ENCODE measurements around the gene IFT43. TPM values are rescaled to one million over a fixed set of nuclear protein-coding genes. Genes with fewer than 3 reads are reported as not detected.
"Not testable (repeated sequence)": the region's sequence is repeated elsewhere in the genome, so short reads cannot be mapped to it uniquely, and the experiment has no call there.

The IFT43 gene
- total RNA-seq, 1 donor from 2014 or later: 29.6 TPM

GRCh38 chr14:75980856-75981255 is 4.7 kb upstream of the IFT43 start:
- DNase-seq (ENCODE audit: low spot score): peak; percentile 51

GRCh38 chr14:75981426-75982265 is 3.9 kb upstream of the IFT43 start, which contains the start of gene TGFB3:
Gene TGFB3 (minus strand): TSS chr14:75981995. CDS start chr14:75980893, 1,102 bp downstream.
- DNase-seq (ENCODE audit: low spot score): peak; percentile 97

- DNase-seq (ENCODE audit: low spot score): peak; percentile 90
These were observed 3.1 kb upstream of the IFT43 start for GRCh38 chr14:75982266-75983018.

GRCh38 chr14:75983019-75983358 is 2.6 kb upstream of the IFT43 start:
- DNase-seq (ENCODE audit: low spot score): no peak

- no peak for DNase-seq (ENCODE audit: low spot score)
These were observed 889 bp upstream of the IFT43 start for GRCh38 chr14:75984674-75985073.

- no peak for DNase-seq (ENCODE audit: low spot score)
These were observed 839 bp downstream of the IFT43 start for GRCh38 chr14:75986439-75986765.

- no peak for DNase-seq (ENCODE audit: low spot score)
These were observed 1.8 kb downstream of the IFT43 start for GRCh38 chr14:75987201-75987970.

- DNase-seq (ENCODE audit: low spot score): peak; percentile 64
These were observed 3.6 kb downstream of the IFT43 start for GRCh38 chr14:75989134-75989533.

GRCh38 chr14:75990297-75990696 is 4.7 kb downstream of the IFT43 start:
- DNase-seq (ENCODE audit: low spot score): no peak

GRCh38 chr14:75991753-75992152 is 6.2 kb downstream of the IFT43 start:
- DNase-seq (ENCODE audit: low spot score): no peak

GRCh38 chr14:75993567-75994041 is 8.0 kb downstream of the IFT43 start:
- DNase-seq (ENCODE audit: low spot score): no peak

- DNase-seq (ENCODE audit: low spot score): peak; percentile 92
These were observed 9.9 kb downstream of the IFT43 start for GRCh38 chr14:75995372-75996041.

GRCh38 chr14:75996488-75996887 is 10.9 kb downstream of the IFT43 start:
- DNase-seq (ENCODE audit: low spot score): no peak

- DNase-seq (ENCODE audit: low spot score): no peak
These were observed 14.1 kb downstream of the IFT43 start for GRCh38 chr14:75999511-76000190.

GRCh38 chr14:76002383-76002782 is 16.8 kb downstream of the IFT43 start:
- DNase-seq (ENCODE audit: low spot score): no peak

GRCh38 chr14:76006253-76006652 is 20.7 kb downstream of the IFT43 start:
- DNase-seq (ENCODE audit: low spot score): no peak

- no peak for DNase-seq (ENCODE audit: low spot score)
These were observed 21.8 kb downstream of the IFT43 start for GRCh38 chr14:76007379-76007778.

- DNase-seq (ENCODE audit: low spot score): no peak
These were observed 22.3 kb downstream of the IFT43 start for GRCh38 chr14:76007852-76008251.

GRCh38 chr14:76009627-76010026 is 24.1 kb downstream of the IFT43 start:
- DNase-seq (ENCODE audit: low spot score): not testable (repeated sequence)

- no peak for DNase-seq (ENCODE audit: low spot score)
These were observed 26.4 kb downstream of the IFT43 start for GRCh38 chr14:76011930-76012329.

GRCh38 chr14:76012354-76012753 is 26.8 kb downstream of the IFT43 start:
- DNase-seq (ENCODE audit: low spot score): peak; percentile 87

Measured in umbilical cord (tissue), 2 donors.